Measurements from ENCODE around the gene TRIM46. TPM values are rescaled to one million over a fixed set of nuclear protein-coding genes. Genes with fewer than 3 reads are reported as not detected.

Gene TRIM46
- total RNA-seq, 1 donor from 2014 or later: 4.1 TPM

DNA sequence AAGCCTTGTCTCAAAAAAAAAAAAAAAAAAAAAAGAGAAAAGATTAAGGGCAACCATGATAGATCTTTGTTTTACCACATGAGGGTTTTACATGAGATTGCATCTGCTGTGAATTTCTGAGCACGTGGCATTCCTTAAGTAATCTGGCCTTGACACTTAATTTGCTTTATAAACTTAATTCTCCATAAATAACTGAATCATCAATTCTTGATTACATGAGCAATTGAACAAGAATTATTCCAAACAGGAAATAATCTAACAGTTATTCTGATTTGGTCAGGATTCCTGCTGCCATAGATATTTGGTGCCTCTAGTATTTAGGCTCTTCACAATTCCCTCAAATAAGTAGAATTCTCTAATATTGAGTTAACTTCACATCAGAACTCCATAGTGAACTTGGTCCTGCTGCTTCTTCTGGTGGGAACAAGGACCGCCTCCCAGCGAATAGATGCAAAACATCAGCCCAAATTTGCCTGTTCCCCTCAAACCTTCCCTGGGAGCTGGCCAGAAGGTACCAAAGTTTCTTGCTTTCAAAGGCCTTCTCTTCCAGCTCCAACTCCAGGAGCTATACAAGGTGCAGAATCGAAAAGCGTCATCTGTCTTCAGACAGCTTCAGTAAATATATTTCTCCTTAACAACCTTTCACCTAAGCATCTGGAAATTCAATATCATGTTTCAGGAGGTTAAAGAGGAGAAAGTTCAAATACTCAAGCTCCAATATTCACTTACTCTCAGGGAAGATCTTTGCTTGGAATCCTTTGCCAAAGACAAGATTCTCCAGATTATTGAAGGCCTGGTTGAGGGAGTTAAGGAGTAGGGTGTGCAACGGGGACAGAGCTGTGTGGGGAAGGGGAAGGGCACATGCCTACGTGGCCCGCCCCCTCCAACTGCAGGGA is 1.6 kb upstream of the TRIM46 start:
- no peak for DNase-seq

DNA sequence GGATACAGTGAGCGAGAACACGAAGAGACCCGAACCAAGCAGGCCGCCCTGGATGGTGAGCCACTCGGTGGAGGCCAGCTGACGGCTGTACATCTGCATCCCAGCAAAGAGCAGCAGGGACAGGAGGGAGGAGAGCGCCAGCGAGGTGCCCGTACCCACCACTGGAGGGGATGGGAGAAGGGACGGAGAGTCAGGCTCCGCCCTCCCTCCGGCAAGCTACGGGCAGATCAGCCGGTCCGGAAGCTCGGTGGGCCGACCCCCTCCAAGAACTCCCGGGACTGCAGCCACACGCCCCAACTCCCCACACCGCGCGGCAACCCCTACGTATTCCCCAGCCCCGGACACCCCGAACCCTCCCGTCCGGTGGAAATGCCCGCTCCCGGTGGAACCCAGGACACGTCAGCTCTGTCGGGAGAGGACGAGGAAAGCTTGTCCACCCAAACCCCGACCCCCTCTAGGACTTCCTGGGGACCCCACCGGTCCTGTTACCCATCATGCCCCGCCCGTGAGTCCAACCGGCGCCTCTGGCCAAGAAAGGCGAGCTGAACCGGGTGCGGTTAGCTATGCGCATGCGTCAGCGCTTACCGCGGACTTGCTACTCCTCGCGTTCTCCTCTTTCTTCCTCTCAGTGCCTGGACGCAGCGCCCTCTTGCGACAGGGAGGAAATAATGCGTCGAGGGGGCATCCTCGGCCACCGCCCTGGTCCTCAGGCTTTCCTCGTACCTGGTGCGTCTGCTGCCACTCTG is 744 bp upstream of the TRIM46 start, which contains the start of gene KRTCAP2:
KRTCAP2 (minus strand) TSS at position 573 of the 746 bp plus-strand sequence; CDS start at position 493, 80 bp downstream.
- DNase-seq: peak; percentile 97

GRCh38 chr1:155174324-155175280 is 953 bp downstream of the TRIM46 start:
- DNase-seq: peak; percentile 36

- DNase-seq: no peak
Observed at GRCh38 chr1:155175281-155175926, 1.8 kb downstream of the TRIM46 start.

GRCh38 chr1:155175927-155176371 is 2.3 kb downstream of the TRIM46 start:
- no peak for DNase-seq

GRCh38 chr1:155176544-155177071 is 3.0 kb downstream of the TRIM46 start:
- DNase-seq: peak; percentile 87

GRCh38 chr1:155177192-155177917 is 3.7 kb downstream of the TRIM46 start:
- no peak for DNase-seq

- DNase-seq: no peak
Observed at GRCh38 chr1:155177918-155178281, 4.3 kb downstream of the TRIM46 start.

- DNase-seq: no peak
Observed at GRCh38 chr1:155178441-155179111, 4.9 kb downstream of the TRIM46 start.

- no peak for DNase-seq
Observed at GRCh38 chr1:155179112-155180031, 5.7 kb downstream of the TRIM46 start.

- no peak for DNase-seq
Observed at GRCh38 chr1:155181371-155182051, 7.9 kb downstream of the TRIM46 start.

DNA sequence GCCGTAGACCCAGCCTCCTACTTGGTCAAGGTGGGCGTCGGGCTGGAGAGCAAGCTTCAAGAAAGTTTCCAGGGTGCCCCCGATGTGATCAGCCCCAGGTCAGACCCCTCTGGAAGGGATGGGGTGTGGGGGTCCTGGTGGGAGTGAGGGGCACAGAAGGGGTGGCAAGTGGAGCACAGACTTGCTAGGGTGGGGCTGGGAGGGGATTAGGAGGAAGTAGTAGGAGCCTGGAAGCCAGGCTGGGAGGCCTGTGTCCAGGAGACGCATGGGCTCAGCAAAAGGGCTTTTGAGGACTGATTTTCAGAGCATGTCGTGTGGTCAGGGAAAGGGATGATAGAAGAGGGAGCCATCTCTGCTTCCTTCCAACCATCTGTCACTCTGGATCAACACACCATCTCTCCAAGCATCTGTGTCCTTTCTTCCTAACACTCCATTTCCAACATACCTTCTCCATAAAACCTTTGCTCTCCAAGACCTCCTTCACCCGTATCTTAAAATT is 8.5 kb downstream of the TRIM46 start:
- DNase-seq: no peak

DNA sequence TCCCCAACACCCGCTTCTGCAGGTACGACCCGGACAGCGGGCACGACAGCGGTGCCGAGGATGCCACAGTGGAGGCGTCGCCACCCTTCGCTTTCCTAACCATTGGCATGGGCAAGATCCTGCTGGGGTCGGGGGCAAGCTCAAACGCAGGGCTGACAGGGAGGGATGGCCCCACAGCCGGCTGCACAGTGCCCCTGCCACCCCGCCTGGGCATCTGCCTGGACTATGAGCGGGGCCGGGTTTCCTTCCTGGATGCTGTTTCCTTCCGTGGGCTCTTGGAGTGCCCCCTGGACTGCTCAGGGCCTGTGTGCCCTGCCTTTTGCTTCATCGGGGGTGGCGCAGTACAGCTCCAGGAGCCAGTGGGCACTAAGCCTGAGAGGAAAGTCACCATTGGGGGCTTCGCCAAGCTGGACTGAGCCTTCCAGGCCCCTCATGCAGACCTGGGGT is 10.1 kb downstream of the TRIM46 start:
- no peak for DNase-seq

DNA sequence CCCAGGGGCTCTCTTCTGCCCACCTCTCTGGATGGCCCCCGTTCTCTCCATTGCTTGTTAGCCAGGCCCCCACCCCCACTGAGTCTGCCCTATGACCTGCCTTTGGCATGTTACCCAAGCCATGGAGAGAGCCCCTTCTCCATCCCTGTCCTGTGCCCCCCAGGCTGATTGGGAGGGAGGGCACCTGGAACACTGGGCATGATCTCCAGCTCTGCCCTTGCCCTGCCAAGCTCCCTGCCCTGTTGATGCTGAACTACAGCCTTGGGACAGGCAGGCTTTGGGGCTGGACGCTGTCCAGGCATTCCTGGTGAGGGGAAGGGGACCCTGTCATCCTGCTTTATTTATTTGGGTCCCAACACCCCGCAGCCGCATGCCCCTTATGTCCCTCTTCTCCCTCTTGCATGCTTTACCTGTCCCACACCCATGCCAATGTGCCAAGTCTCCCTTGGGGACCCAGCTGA is 10.7 kb downstream of the TRIM46 start:
- no peak for DNase-seq

- DNase-seq: peak; percentile 27
Observed at GRCh38 chr1:155184835-155185782, 11.5 kb downstream of the TRIM46 start.

- DNase-seq: no peak
Observed at GRCh38 chr1:155185783-155186066, 12.1 kb downstream of the TRIM46 start.
